Pancreas (tissue), 10 donors: ENCODE measurements around the gene CDH4. TPM values are rescaled to one million over a fixed set of nuclear protein-coding genes. Genes with fewer than 3 reads are reported as not detected.

Experiments used
- ATAC-seq, 4 donors: fragments of 200-7000 bp; cut with Tn5 transposase; one replicate each; pipeline versions ENCODE4 v1.8.0 to v1.9.1; 2020; ENCODE audit warnings: mild to moderate bottlenecking in 4 of 4, moderate library complexity in 4 of 4
- DNase-seq, 6 donors: peaks; one replicate each; pipeline ENCODE4 v3.0.0-alpha.2; 2020
- FAIRE-seq: peaks from 2 replicates; lab custom pipeline; 2012; peaks lifted over from hg19 to GRCh38; lab: Jason Lieb, UNC
- H3K27ac ChIP-seq, 4 donors: fragments of 200-600 bp; sonication (generic); 1 replicate in 3 of 4; 2 replicates in 1 of 4; pipeline versions ENCODE4 v1.5.0 to v1.8.0; 2020
- H3K27me3 ChIP-seq, 4 donors: fragments of 200-600 bp; one replicate each; pipeline ENCODE4 v1.8.0; 2021
- H3K36me3 ChIP-seq, 3 donors: fragments of 200-600 bp; sonication (generic) in 1 of 3; one replicate each; pipeline versions ENCODE4 v1.5.0 to v1.8.0; 2020 to 2021
- H3K4me1 ChIP-seq, 3 donors: fragments of 200-600 bp; one replicate each; pipeline ENCODE4 v1.8.0; 2021
- H3K4me3 ChIP-seq, 4 donors: fragments of 200-600 bp; sonication (generic) in 2 of 4; one replicate each; pipeline versions ENCODE4 v1.5.0 to v1.8.0; 2020 to 2021
- H3K9me3 ChIP-seq, 4 donors: fragments of 200-600 bp; one replicate each; pipeline ENCODE4 v1.8.0; 2021
- WGBS, 2 donors: extraction: QIAGEN DNeasy Blood & Tissue Kit; methylation state at CpG; one replicate each; pipeline ENCODE4 v1.1.7; 2013; 5-methylcytosine and 5-hydroxymethylcytosine counted together
- intact Hi-C, 3 donors: fragments of 100-400 bp; cut with DNase I; formaldehyde crosslinking; loops; one replicate each; pipeline versions ENCODE4 v1.11.1 to v1.14.2; 2022
- polyA plus RNA-seq, 2 donors: library from polyadenylated mRNA; stranded (reverse); fragments of 200-250 nt; gene quantifications; one replicate each; pipeline ENCODE4 v1.2.3, GENCODE V29; 2013
- total RNA-seq, 6 donors: library from RNA; stranded (reverse); fragmentation: NEBNext Ultra II Directional in 4 of 6; extraction: Animal tissue kit (Norgen Biotek cat#: 25700) in 4 of 6; gene quantifications; one replicate each; pipeline versions ENCODE4 v1.2.1 to v1.2.4, GENCODE V29; 2021 to 2023
- TF ChIP-seq, protein P1 (sequence below), 4 donors: fragments of 200-600 bp; sonication (generic) in 3 of 4; IDR thresholded peaks; one replicate each; pipeline versions ENCODE4 v1.5.0 to v1.8.0; 2021; ENCODE audit warnings: antibody characterized with exemption in 4 of 4
- donor health status: healthy with polysubstance abuse.
- donor health status: DM: no; HTN: no; CAD: no; lungs with moderate emphysema.
- donor health status: DM: no; HTN: no; CAD: no.
- donor health status: control.
- donor health status: control.
- donor health status: Bipolar disorder and iron deficiency.
- donor health status: DM: yes; HTN: yes; CAD: no.
- donor health status: DM: no; HTN: no; CAD: no.
- donor health status: DM: no; HTN: no; CAD: no.
- donor health status: DM: yes; HTN: yes; CAD: no.

CDH4 gene
- total and polyA plus RNA-seq, 8 donors: 0.04 to 1.4 (median 0.27) TPM

DNA sequence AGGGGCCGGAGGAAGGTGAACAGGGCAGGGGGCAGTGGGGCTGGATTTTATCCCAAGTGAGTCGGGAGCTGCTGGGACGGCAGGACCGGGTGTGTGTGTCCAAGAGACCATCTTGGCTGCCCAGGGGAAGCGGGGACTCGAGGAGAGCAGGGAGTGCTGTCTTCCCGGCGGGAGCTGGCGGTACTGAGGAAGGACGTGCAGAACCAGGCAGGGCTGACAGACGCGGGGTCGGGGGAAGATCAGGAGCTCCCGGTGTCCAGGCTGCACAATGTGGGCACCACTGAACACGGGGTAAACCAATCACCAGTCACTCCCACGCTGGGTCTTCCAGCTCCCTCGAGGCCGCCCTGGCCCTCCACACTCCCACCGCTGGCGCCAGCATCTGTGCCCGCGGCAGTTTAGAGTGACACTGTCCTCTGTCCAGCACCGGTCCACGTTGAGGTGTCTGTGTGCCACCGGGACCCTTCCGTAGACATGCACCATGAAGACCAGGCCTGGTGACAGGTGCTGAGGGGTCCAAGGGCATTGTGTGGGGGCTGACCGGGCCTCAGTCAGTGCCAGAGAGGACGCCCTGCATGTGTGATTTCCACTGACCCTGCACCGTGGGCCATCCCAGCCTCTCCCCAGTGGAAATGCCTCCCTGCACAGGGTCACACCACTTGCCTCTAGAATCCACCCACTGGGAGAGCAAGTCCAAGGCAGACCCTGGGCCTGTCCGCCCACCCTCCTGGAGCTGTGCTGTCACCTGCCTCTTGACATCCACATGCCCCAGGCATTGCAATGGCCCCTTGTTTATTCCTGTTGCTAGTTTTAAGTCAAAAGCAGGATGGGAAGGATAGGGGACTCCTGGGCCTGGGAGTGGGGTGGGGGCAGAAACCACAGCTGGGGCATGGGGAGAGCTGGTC is 411.7 kb downstream of the CDH4 start:
- intact Hi-C loops: no loop called here
- H3K9me3 ChIP-seq: no peaks in the 10 kb centered on the region
- H3K36me3 ChIP-seq: no peaks in the 10 kb centered on the region
- H3K27ac ChIP-seq: no peak overlapping the region
- TF ChIP-seq, protein P1, sequence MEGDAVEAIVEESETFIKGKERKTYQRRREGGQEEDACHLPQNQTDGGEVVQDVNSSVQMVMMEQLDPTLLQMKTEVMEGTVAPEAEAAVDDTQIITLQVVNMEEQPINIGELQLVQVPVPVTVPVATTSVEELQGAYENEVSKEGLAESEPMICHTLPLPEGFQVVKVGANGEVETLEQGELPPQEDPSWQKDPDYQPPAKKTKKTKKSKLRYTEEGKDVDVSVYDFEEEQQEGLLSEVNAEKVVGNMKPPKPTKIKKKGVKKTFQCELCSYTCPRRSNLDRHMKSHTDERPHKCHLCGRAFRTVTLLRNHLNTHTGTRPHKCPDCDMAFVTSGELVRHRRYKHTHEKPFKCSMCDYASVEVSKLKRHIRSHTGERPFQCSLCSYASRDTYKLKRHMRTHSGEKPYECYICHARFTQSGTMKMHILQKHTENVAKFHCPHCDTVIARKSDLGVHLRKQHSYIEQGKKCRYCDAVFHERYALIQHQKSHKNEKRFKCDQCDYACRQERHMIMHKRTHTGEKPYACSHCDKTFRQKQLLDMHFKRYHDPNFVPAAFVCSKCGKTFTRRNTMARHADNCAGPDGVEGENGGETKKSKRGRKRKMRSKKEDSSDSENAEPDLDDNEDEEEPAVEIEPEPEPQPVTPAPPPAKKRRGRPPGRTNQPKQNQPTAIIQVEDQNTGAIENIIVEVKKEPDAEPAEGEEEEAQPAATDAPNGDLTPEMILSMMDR (IDR thresholded peaks at IDR 0.05): no peak
- H3K27me3 ChIP-seq: no peaks in the 10 kb centered on the region
- WGBS, 2 donors: 69 to 79% methylated on average over 28 to 30 of the region's 30 CpGs
- no peak for DNase-seq
- H3K4me3 ChIP-seq: no peak overlapping the region
- no peak for ATAC-seq
- no peaks in the 10 kb centered on the region for H3K4me1 ChIP-seq
- FAIRE-seq: no peak

DNA sequence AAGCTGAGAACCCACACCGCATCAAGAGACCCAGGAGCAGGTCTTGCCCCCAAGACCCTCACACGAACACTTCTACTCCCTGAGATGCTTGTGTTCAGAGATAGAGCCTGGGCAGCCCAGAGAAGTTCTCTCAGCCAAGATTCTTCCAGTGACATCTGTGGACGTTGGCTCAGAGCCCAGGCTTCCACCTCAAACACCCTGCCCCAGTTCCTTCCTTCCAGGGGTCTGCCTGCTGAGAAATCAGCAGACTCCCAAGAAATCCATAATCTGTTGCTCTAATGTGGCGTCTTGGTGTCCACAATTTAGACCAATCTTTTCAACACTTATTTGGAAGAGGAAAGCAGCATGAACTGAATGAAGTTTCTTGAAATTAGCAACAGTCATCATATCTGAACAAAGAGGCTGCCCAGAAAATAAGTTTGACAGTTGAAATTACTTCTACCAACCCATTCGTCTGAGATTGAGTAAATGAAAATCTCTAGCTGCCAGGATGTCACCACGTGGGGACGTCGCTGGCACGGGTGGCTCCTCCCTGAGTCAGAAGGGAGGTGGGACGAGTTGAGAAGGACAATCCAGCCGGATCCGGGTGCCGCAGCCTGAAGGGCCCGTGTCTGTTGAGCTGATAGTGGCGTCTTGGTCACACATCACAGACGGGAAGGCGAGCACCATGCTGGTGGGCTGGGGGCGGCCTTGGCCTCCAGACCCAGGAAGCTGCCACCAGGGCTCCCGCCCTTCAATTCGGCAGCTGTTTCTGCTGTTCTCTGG is 412.7 kb downstream of the CDH4 start:
- no peak for FAIRE-seq
- 54 to 65% methylated on average over 20 of the region's 20 CpGs for WGBS, 2 donors
- no peak for DNase-seq
- TF ChIP-seq, protein P1 (IDR thresholded peaks at IDR 0.05): no peak
- Histone ChIP-seq H3K4me3 (no peak overlapping the region), H3K36me3 (no peaks in the 10 kb centered on the region), H3K27ac (no peak overlapping the region), H3K27me3 (no peaks in the 10 kb centered on the region), H3K9me3 (no peaks in the 10 kb centered on the region), H3K4me1 (no peaks in the 10 kb centered on the region)
- intact Hi-C loops: no loop called here
- no peak for ATAC-seq

DNA sequence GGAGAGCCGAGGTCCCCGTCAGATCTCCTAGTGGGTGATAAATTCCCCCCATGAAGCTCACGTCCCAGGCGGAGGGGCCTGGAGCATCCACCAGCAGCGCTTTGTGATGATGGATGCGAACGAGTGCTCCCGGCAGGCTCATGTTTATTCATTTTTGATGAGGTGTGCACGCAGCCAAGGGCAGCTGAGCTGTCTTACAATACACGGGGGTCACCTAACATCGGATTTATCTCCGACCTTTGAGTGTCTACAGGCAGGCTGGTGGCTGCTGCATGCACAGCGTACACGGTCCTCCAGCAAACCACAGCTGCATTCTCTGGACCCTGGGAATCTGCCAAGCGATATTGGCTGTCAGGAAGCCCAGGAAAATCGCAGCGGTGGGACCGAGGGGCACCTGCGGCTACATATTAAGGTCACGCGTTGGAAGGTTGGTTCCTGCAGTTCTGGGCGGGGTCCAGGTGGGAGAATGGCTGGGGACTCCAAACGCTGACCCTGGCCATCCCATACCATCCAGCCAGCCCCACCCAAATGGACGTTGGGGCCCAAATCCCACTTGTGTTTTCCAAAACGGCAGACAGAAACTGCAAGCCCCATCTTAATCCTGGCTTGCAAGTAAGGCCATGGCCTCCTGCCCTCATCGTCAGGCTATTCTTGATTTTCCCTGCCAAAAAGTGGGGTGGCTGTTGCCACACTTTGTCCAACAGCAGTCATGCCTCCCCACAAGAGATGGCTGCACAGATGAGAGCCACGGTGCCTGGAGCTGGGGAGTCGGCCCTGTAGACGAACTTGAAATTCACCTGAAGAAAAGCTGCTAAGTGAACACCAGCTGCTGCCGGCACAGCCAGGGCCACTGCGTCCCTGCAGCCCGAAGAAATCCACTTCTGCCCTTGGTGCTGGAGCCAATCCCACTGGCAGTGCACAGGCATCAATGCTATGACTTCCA is 413.7 kb downstream of the CDH4 start:
- intact Hi-C loops: no loop called here
- no peak for DNase-seq

DNA sequence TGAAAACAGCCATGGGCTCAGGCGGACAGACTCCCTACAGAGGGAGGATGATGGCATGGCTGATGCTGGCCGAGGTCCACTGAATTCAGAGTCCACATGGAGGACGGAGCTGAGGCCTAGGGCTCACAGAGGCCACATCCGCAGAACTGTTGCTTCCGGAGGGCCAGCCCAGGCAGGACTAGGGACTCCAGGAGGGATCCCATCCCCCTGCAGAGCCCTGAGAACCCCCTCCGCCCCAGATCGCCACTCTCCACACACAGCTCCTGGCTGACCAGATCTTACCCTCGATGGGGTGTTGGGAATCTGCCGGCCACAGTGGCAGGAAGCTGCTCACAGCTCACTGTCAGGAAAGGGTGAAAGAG is 414.4 kb downstream of the CDH4 start:
- Histone ChIP-seq H3K27me3 (no peaks in the 10 kb centered on the region), H3K4me3 (no peak overlapping the region), H3K4me1 (no peaks in the 10 kb centered on the region), H3K27ac (no peak overlapping the region), H3K36me3 (no peaks in the 10 kb centered on the region), H3K9me3 (no peaks in the 10 kb centered on the region)
- WGBS, 2 donors: 59 to 75% methylated on average over 9 of the region's 9 CpGs
- ATAC-seq (no peak), FAIRE-seq (no peak), DNase-seq (no peak)
- intact Hi-C loops: no loop called here
- TF ChIP-seq, protein P1 (IDR thresholded peaks at IDR 0.05): no peak

More for the DNA sequence above, 413.7 kb downstream of the CDH4 start:
- no peak overlapping the region for H3K27ac ChIP-seq
- no peaks in the 10 kb centered on the region for H3K4me1 ChIP-seq
- H3K27me3 ChIP-seq: no peaks in the 10 kb centered on the region
- no peaks in the 10 kb centered on the region for H3K36me3 ChIP-seq
- H3K9me3 ChIP-seq: no peaks in the 10 kb centered on the region
- 60 to 72% methylated on average over 32 of the region's 32 CpGs for WGBS, 2 donors
- no peak overlapping the region for H3K4me3 ChIP-seq
- TF ChIP-seq, protein P1 (IDR thresholded peaks at IDR 0.05): no peak
- ATAC-seq: no peak
- FAIRE-seq: no peak
